BJ (cell line): ENCODE measurements around the gene EFNA3. TPM values are rescaled to one million over a fixed set of nuclear protein-coding genes. Genes with fewer than 3 reads are reported as not detected.

Source experiments
- CTCF ChIA-PET: fragments of 350-600 bp; formaldehyde crosslinking; extraction: SDS; loops from one replicate; lab custom pipeline; 2021; ENCODE audit warnings: antibody characterized with exemption, inconsistent platforms; lab: Yijun Ruan, JAX
- POLR2A ChIA-PET: fragments of 300-600 bp; sonication (Branson Sonifier 250); formaldehyde crosslinking; extraction: SDS; loops from one replicate; lab custom pipeline; 2021; ENCODE audit warnings: antibody characterized with exemption; lab: Charles Lee
- DNase-seq: peaks from one replicate; pipeline ENCODE4 v3.0.0-alpha.2; 2011; ENCODE audit warnings: low read depth
- H3K27me3 ChIP-seq: 2 replicates; pipeline ENCODE4 v1.6.0; 2011; ENCODE audit warnings: low read length; ENCODE audit not compliant: control insufficient read depth, insufficient read depth
- H3K36me3 ChIP-seq: 2 replicates; pipeline ENCODE4 v1.5.1; 2011; ENCODE audit warnings: low read length; ENCODE audit not compliant: control insufficient read depth, insufficient read depth
- H3K4me3 ChIP-seq: 2 replicates; pipeline ENCODE4 v1.5.1; 2011; ENCODE audit warnings: low read depth, mild to moderate bottlenecking, control low read depth, low read length
- CTCF ChIP-seq: IDR thresholded peaks from 2 replicates; pipeline ENCODE4 v1.5.1; 2011; ENCODE audit warnings: low read depth, mild to moderate bottlenecking, control low read depth, inconsistent platforms, low read length, moderate library complexity; ENCODE audit not compliant: insufficient read depth
- polyA plus RNA-seq: library from polyadenylated mRNA; depleted of rRNA; stranded (reverse); fragments of >200 nt; gene quantifications from 2 replicates; pipeline ENCODE4 v1.2.3, GENCODE V29; 2011; rRNA removed
- small RNA-seq: library from RNA; depleted of rRNA; stranded (forward); fragments of <200 nt; gene quantifications from one replicate; pipeline ENCODE3, GENCODE V24; 2012; ENCODE audit warnings: low replicate concordance, low read depth; ENCODE audit not compliant: insufficient read length

EFNA3 gene
- polyA plus RNA-seq, 1 experiment, result 1.8 TPM

- peaks cover under 1% of the 10 kb centered on the region; the same call in 1 of the 2 replicates for H3K27me3 ChIP-seq
- peak; percentile 80 for DNase-seq
- peaks cover 5% of the 10 kb centered on the region for H3K36me3 ChIP-seq
- TF ChIP-seq CTCF, result no peak
- peak overlapping the region; percentile 82 for H3K4me3 ChIP-seq
- ChIA-PET POLR2A (interaction anchor here (0.7 kb wide), 1 partner anchor 1149 kb away, joined by 4 read pairs; the partner anchor contains the start of gene RAB13), CTCF (interaction anchor here (1.2 to 4.2 kb wide), 6 partner anchors 9 to 49 kb away, joined by 4 to 19 read pairs (median 11); partner anchors contain the start of gene KRTCAP2)
Measured at GRCh38 chr1:155134880-155135414, 56.3 kb downstream of the EFNA3 start.

- ChIA-PET POLR2A (interaction anchor here (0.7 kb wide), 1 partner anchor 1150 kb away, joined by 4 read pairs; the partner anchor contains the start of gene RAB13), CTCF (interaction anchor here (0.6 to 4.2 kb wide), 8 partner anchors 10 to 50 kb away, joined by 3 to 19 read pairs (median 8); partner anchors contain the start of gene KRTCAP2)
- peak within 1 kb of the TSS; percentile 82 for H3K4me3 ChIP-seq
Measured at GRCh38 chr1:155135415-155136028, 56.9 kb downstream of the EFNA3 start, which contains the start of gene SLC50A1. Gene SLC50A1 (plus strand): TSS chr1:155135852. CDS start chr1:155135912, 60 bp downstream.

GRCh38 chr1:155136748-155137147 lies 58.1 kb downstream of the EFNA3 start:
- POLR2A ChIA-PET, result no interaction called here
- no peak for TF ChIP-seq CTCF
- CTCF ChIA-PET, result interaction anchor here (3.2 to 4.2 kb wide), 3 partner anchors 31 to 46 kb away, joined by 11 to 19 read pairs (median 19); partner anchors contain the start of gene KRTCAP2
- no peaks in the 10 kb centered on the region for H3K27me3 ChIP-seq
- no peak for DNase-seq
- H3K4me3 ChIP-seq, result peak overlapping the region; percentile 82
- H3K36me3 ChIP-seq, result peaks cover 5% of the 10 kb centered on the region

More at GRCh38 chr1:155135415-155136028, 56.9 kb downstream of the EFNA3 start, which contains the start of gene SLC50A1:
- no peaks in the 10 kb centered on the region for H3K27me3 ChIP-seq
- no peak for TF ChIP-seq CTCF
- H3K36me3 ChIP-seq, result peaks cover 5% of the 10 kb centered on the region
- DNase-seq, result peak; percentile 73

Small RNA genes within 50 kb of the gene (small RNA-seq; reads per million reads assigned to genes)
- gene RF00019, result not detected

Other genes starting within 250 kb of the EFNA3 start
- gene KCNN3, start 208.6 kb upstream of the EFNA3 start, polyA plus RNA-seq, result not detected in 2 replicates
- gene PMVK, start 142.1 kb upstream of the EFNA3 start, polyA plus RNA-seq, result 29.0 and 38.4 TPM in 2 replicates
- gene PBXIP1, start 122.7 kb upstream of the EFNA3 start, polyA plus RNA-seq, result 65.6 and 83.1 TPM in 2 replicates
- gene PYGO2, start 117.1 kb upstream of the EFNA3 start, polyA plus RNA-seq, result 18.0 and 21.0 TPM in 2 replicates
- gene SHC1, start 108.1 kb upstream of the EFNA3 start, polyA plus RNA-seq, result 455 and 653 TPM in 2 replicates
- gene CKS1B, start 104.2 kb upstream of the EFNA3 start, polyA plus RNA-seq, result 111 and 160 TPM in 2 replicates
- 26.5 and 40.5 TPM in 2 replicates for gene FLAD1, start 95.5 kb upstream of the EFNA3 start, polyA plus RNA-seq
- gene LENEP, start 85.3 kb upstream of the EFNA3 start, polyA plus RNA-seq, result not detected in 2 replicates
- 18.1 and 29.4 TPM in 2 replicates for gene ZBTB7B, start 76.0 kb upstream of the EFNA3 start, polyA plus RNA-seq
- gene DCST2, start 45.1 kb upstream of the EFNA3 start, polyA plus RNA-seq, result 0.17 and 0.38 TPM in 2 replicates
- gene DCST1, start 45.0 kb upstream of the EFNA3 start, polyA plus RNA-seq, result not detected in 2 replicates
- gene ADAM15, start 27.5 kb upstream of the EFNA3 start, polyA plus RNA-seq, result 55.1 and 88.8 TPM in 2 replicates
- 6.6 and 12.4 TPM in 2 replicates for gene EFNA4, start 15.1 kb upstream of the EFNA3 start, polyA plus RNA-seq
- gene EFNA1, start 49.0 kb downstream of the EFNA3 start, polyA plus RNA-seq, result 1.1 and 1.6 TPM in 2 replicates
- 39.5 and 47.4 TPM in 2 replicates for gene SLC50A1, start 57.0 kb downstream of the EFNA3 start, polyA plus RNA-seq
- gene DPM3, start 61.7 kb downstream of the EFNA3 start, polyA plus RNA-seq, result 28.0 and 34.1 TPM in 2 replicates
- gene KRTCAP2, start 94.5 kb downstream of the EFNA3 start, polyA plus RNA-seq, result 211 and 225 TPM in 2 replicates
- gene TRIM46, start 95.0 kb downstream of the EFNA3 start, polyA plus RNA-seq, result 3.5 and 5.4 TPM in 2 replicates
- gene THBS3, start 129.1 kb downstream of the EFNA3 start, polyA plus RNA-seq, result 48.0 and 61.4 TPM in 2 replicates
- gene MTX1, start 129.9 kb downstream of the EFNA3 start, polyA plus RNA-seq, result 56.5 and 72.7 TPM in 2 replicates
- 10.3 and 15.7 TPM in 2 replicates for gene ENTREP3, start 176.6 kb downstream of the EFNA3 start, polyA plus RNA-seq
- 147 and 193 TPM in 2 replicates for gene SCAMP3, start 183.5 kb downstream of the EFNA3 start, polyA plus RNA-seq
- 46.1 and 57.4 TPM in 2 replicates for gene CLK2, start 194.7 kb downstream of the EFNA3 start, polyA plus RNA-seq
- gene HCN3, start 198.6 kb downstream of the EFNA3 start, polyA plus RNA-seq, result 1.8 and 4.0 TPM in 2 replicates
- 0.02 TPM in 2 replicates for gene PKLR, start 222.6 kb downstream of the EFNA3 start, polyA plus RNA-seq
- 126 and 131 TPM in 2 replicates for gene FDPS, start 230.0 kb downstream of the EFNA3 start, polyA plus RNA-seq
- gene RUSC1, start 242.1 kb downstream of the EFNA3 start, polyA plus RNA-seq, result 23.2 and 34.1 TPM in 2 replicates